SK-N-SH treated with all-trans-retinoic acid at 6 μM for 48 hours (cell line): ENCODE measurements around the gene TPK1.

ENCODE experiments used
- ATAC-seq: fragments of 200-7000 bp; cut with Tn5 transposase; 3 replicates; pipeline ENCODE4 v1.9.1; 2020; ENCODE audit warnings: mild to moderate bottlenecking, moderate library complexity
- ARNTL ChIP-seq: fragments of 450-650 bp; formaldehyde crosslinking; IDR thresholded peaks from 2 replicates; pipeline ENCODE4 v1.5.0; 2020; ENCODE audit warnings: low read depth, mild to moderate bottlenecking, moderate library complexity, borderline replicate concordance
- BACH2 ChIP-seq: fragments of 250-450 bp; sonication (Bioruptor Pico); IDR thresholded peaks from 2 replicates; pipeline ENCODE4 v1.9.0; 2021; ENCODE audit warnings: mild to moderate bottlenecking, borderline replicate concordance
- CSDC2 ChIP-seq: fragments of 250-450 bp; sonication (Bioruptor Pico); IDR thresholded peaks from 2 replicates; pipeline ENCODE4 v1.5.0; 2020; ENCODE audit warnings: mild to moderate bottlenecking, moderate library complexity
- ESRRG ChIP-seq: fragments of 250-450 bp; sonication (Bioruptor Pico); IDR thresholded peaks from 2 replicates; pipeline ENCODE4 v1.6.1; 2021; ENCODE audit warnings: mild to moderate bottlenecking
- GLIS3 ChIP-seq: fragments of 250-450 bp; sonication (Bioruptor Pico); IDR thresholded peaks from 2 replicates; pipeline ENCODE4 v1.5.0; 2020; ENCODE audit warnings: mild to moderate bottlenecking, moderate library complexity
- ISL1 ChIP-seq: fragments of 250-450 bp; sonication (Bioruptor Pico); IDR thresholded peaks from 2 replicates; pipeline ENCODE4 v2.1.2; 2022; ENCODE audit warnings: mild to moderate bottlenecking, moderate library complexity
- OSR1 ChIP-seq: fragments of 250-450 bp; sonication (Bioruptor Pico); IDR thresholded peaks from 2 replicates; pipeline ENCODE4 v1.8.0; 2022; ENCODE audit warnings: moderate library complexity, mild to moderate bottlenecking, inconsistent platforms
- PPARA ChIP-seq: fragments of 250-450 bp; sonication (Bioruptor Pico); IDR thresholded peaks from 2 replicates; pipeline ENCODE4 v1.5.0; 2020; ENCODE audit warnings: mild to moderate bottlenecking, borderline replicate concordance
- RARB ChIP-seq: fragments of 250-450 bp; sonication (Bioruptor Pico); IDR thresholded peaks from 2 replicates; pipeline ENCODE4 v1.8.0; 2021; ENCODE audit warnings: mild to moderate bottlenecking, moderate library complexity
- TCF4 ChIP-seq: fragments of 250-450 bp; sonication (Bioruptor Pico); IDR thresholded peaks from 2 replicates; pipeline ENCODE4 v1.8.0; 2021; ENCODE audit warnings: mild to moderate bottlenecking, moderate library complexity, borderline replicate concordance
- TOX ChIP-seq: fragments of 250-450 bp; sonication (Bioruptor Pico); IDR thresholded peaks from 2 replicates; pipeline ENCODE4 v1.8.0; 2021; ENCODE audit warnings: mild to moderate bottlenecking, moderate library complexity, borderline replicate concordance
- ZC3H10 ChIP-seq: fragments of 250-450 bp; sonication (Bioruptor Pico); IDR thresholded peaks from 2 replicates; pipeline ENCODE4 v1.5.1; 2021; ENCODE audit warnings: mild to moderate bottlenecking, moderate library complexity
- ZFP3 ChIP-seq: fragments of 250-450 bp; sonication (Bioruptor Pico); IDR thresholded peaks from 2 replicates; pipeline ENCODE4 v1.5.0; 2020; ENCODE audit warnings: mild to moderate bottlenecking, moderate library complexity
- ZFP30 ChIP-seq: fragments of 450-650 bp; formaldehyde crosslinking; IDR thresholded peaks from 2 replicates; pipeline ENCODE4 v1.5.0; 2022; ENCODE audit warnings: mild to moderate bottlenecking, moderate library complexity
- ZNF565 ChIP-seq: fragments of 450-650 bp; formaldehyde crosslinking; conservative IDR thresholded peaks from 2 replicates; pipeline ENCODE4 v1.5.0; 2020; ENCODE audit warnings: low read depth, mild to moderate bottlenecking, moderate library complexity
- ZNF70 ChIP-seq: fragments of 450-650 bp; formaldehyde crosslinking; IDR thresholded peaks from 2 replicates; pipeline ENCODE4 v1.5.0; 2020; ENCODE audit warnings: mild to moderate bottlenecking, moderate library complexity
- ZNF8 ChIP-seq: fragments of 450-650 bp; formaldehyde crosslinking; IDR thresholded peaks from 2 replicates; pipeline ENCODE4 v1.5.0; 2020; ENCODE audit warnings: mild to moderate bottlenecking, moderate library complexity
- TF ChIP-seq, protein P1 (sequence below): fragments of 250-450 bp; sonication (Bioruptor Pico); IDR thresholded peaks from 2 replicates; pipeline ENCODE4 v1.5.1; 2020; ENCODE audit warnings: low read depth, mild to moderate bottlenecking, moderate library complexity
- TF ChIP-seq, protein P2 (sequence below): fragments of 250-450 bp; sonication (Bioruptor Pico); IDR thresholded peaks from 2 replicates; pipeline ENCODE4 v1.8.0; 2021; ENCODE audit warnings: low read depth, mild to moderate bottlenecking, moderate library complexity, borderline replicate concordance
- TF ChIP-seq, protein P3 (sequence below): fragments of 250-450 bp; sonication (Bioruptor Pico); IDR thresholded peaks from 2 replicates; pipeline ENCODE4 v1.5.1; 2021; ENCODE audit warnings: mild to moderate bottlenecking, moderate library complexity

TPK1 gene

DNA sequence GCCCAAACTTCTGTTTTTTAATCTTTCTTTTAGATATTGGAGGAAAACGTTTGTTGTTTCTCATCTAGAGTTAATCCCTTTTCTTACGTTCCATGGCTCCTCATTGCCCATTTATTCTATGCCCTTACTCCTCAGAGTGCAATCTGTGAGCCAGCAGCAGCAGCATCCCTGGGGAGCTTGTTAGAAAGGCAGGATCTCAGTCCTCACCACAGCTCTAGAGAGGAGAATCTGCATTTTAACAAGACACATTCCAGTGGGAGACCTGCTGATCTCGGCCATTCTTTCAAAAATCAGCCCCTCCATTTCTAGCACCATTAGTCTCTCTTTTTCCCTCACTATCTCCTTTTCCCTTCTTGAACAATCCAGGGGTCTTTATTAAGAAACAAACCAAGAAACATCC is 348.0 kb downstream of the TPK1 start:
- TF ChIP-seq TOX (CRISPR knock-in tag) (no peak), ISL1 (CRISPR knock-in tag) (no peak), ZFP3 (CRISPR knock-in tag) (no peak), ARNTL (CRISPR knock-in tag) (no peak), BACH2 (CRISPR knock-in tag) (no peak), CSDC2 (CRISPR knock-in tag) (no peak), ZFP30 (no peak), PPARA (CRISPR knock-in tag) (no peak)
- TF ChIP-seq, protein P1, sequence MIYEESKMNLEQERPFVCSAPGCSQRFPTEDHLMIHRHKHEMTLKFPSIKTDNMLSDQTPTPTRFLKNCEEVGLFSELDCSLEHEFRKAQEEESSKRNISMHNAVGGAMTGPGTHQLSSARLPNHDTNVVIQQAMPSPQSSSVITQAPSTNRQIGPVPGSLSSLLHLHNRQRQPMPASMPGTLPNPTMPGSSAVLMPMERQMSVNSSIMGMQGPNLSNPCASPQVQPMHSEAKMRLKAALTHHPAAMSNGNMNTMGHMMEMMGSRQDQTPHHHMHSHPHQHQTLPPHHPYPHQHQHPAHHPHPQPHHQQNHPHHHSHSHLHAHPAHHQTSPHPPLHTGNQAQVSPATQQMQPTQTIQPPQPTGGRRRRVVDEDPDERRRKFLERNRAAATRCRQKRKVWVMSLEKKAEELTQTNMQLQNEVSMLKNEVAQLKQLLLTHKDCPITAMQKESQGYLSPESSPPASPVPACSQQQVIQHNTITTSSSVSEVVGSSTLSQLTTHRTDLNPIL (CRISPR knock-in tag), result no peak
- TF ChIP-seq, protein P2, sequence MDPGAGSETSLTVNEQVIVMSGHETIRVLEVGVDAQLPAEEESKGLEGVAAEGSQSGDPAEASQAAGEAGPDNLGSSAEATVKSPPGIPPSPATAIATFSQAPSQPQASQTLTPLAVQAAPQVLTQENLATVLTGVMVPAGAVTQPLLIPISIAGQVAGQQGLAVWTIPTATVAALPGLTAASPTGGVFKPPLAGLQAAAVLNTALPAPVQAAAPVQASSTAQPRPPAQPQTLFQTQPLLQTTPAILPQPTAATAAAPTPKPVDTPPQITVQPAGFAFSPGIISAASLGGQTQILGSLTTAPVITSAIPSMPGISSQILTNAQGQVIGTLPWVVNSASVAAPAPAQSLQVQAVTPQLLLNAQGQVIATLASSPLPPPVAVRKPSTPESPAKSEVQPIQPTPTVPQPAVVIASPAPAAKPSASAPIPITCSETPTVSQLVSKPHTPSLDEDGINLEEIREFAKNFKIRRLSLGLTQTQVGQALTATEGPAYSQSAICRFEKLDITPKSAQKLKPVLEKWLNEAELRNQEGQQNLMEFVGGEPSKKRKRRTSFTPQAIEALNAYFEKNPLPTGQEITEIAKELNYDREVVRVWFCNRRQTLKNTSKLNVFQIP (CRISPR knock-in tag), result no peak
- TF ChIP-seq, all 23 proteins: peak for 0
- ATAC-seq, result no peak

DNA sequence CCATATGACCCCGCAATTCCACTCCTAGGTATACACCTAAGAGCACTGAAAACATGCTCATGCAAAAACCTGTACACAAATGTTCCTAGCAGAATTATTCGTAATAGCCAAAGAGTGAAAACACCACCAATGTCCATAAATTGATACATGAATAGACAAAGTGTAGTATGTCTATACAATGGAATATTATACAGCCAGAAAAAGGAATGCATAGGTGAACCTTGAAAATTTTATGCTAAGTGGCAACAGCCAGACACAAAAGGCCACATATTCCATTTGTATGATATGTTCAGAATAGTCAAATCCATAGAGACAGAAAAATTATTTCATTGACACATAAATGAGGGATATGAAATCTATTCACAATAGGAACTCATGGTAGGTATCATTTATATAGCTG is 351.4 kb downstream of the TPK1 start:
- TF ChIP-seq ZNF565 (CRISPR knock-in tag), result no peak
- TF ChIP-seq ZNF8, result no peak
- TF ChIP-seq, protein P3, sequence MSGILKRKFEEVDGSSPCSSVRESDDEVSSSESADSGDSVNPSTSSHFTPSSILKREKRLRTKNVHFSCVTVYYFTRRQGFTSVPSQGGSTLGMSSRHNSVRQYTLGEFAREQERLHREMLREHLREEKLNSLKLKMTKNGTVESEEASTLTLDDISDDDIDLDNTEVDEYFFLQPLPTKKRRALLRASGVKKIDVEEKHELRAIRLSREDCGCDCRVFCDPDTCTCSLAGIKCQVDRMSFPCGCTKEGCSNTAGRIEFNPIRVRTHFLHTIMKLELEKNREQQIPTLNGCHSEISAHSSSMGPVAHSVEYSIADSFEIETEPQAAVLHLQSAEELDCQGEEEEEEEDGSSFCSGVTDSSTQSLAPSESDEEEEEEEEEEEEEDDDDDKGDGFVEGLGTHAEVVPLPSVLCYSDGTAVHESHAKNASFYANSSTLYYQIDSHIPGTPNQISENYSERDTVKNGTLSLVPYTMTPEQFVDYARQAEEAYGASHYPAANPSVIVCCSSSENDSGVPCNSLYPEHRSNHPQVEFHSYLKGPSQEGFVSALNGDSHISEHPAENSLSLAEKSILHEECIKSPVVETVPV, result no peak
- no peak for TF ChIP-seq ISL1 (CRISPR knock-in tag)
- TF ChIP-seq, protein P1 (CRISPR knock-in tag), result no peak
- no peak for TF ChIP-seq PPARA (CRISPR knock-in tag)
- TF ChIP-seq ZC3H10 (CRISPR knock-in tag), result no peak
- TF ChIP-seq, protein P2 (CRISPR knock-in tag), result no peak
- no peak for TF ChIP-seq ESRRG (CRISPR knock-in tag)
- no peak for TF ChIP-seq BACH2 (CRISPR knock-in tag)
- TF ChIP-seq RARB (CRISPR knock-in tag), result no peak
- TF ChIP-seq ZFP3 (CRISPR knock-in tag), result no peak

DNA sequence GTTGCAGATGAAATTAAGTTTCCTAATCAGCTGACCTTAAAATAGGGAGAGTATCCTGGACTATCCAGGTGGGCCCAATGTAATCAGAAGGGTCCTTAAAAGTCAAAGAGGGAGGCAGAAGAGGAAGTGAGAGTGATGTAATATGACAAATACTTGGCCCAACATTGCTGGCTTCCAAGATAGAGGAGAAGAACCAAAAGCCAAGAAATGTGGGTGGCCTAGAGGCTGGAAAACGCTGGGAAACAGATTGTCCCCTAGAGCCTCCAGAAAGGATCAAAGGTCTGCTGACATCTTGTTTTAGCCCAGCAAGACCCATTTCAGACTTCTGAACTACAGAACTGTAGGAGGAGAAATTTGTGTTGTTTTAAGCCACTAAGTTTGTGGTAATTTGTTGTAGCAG is 352.7 kb downstream of the TPK1 start:
- TF ChIP-seq ARNTL (CRISPR knock-in tag) (no peak), RARB (CRISPR knock-in tag) (no peak), OSR1 (CRISPR knock-in tag) (no peak), ZC3H10 (CRISPR knock-in tag) (no peak), TCF4 (CRISPR knock-in tag) (no peak)
- TF ChIP-seq, protein P2 (CRISPR knock-in tag), result no peak
- no peak for ATAC-seq

More for the DNA sequence above, 351.4 kb downstream of the TPK1 start:
- no peak for ATAC-seq

DNA sequence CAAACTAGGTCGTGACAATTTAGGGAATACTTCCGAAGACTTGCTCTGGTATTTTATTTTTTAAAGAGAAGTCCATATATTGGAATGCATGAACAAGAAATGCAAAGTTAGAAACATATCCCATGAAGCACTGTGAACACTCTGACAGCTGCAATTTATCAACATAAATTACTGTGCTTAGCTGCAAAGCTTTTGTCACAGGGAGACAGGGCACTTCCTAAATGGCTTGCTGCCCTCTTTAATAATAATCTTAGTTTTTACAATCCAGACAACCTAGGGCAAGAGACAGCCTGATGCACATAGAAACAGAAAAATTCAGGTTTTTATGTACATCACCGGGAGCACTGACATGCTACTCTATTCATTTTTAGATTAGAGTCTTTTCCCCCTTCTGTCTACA is 354.0 kb downstream of the TPK1 start:
- no peak for ATAC-seq
- TF ChIP-seq GLIS3 (CRISPR knock-in tag) (no peak), ESRRG (CRISPR knock-in tag) (no peak), ZNF70 (CRISPR knock-in tag) (no peak)
- TF ChIP-seq, protein P2 (CRISPR knock-in tag), result no peak
